K562 (cell line): ENCODE measurements around the gene SMIM3. TPM values are rescaled to one million over a fixed set of nuclear protein-coding genes. Genes with fewer than 3 reads are reported as not detected.

Source experiments
- ATAC-seq: fragments of 200-7000 bp; cut with Tn5 transposase; 3 replicates; pipeline ENCODE4 v1.9.1; 2020; ENCODE audit warnings: moderate library complexity
- BruUV-seq: library from RNA; stranded (reverse); fragments of 400-500 nt; replicated peaks from 2 replicates; lab custom pipeline; 2021; lab: Mats Ljungman, UMichigan
- CTCF ChIA-PET: fragments of 300-600 bp; formaldehyde crosslinking; extraction: SDS; loops from one replicate; lab custom pipeline; 2021; ENCODE audit warnings: low intra/inter-chr PET ratio; lab: Yijun Ruan, JAX
- POLR2A ChIA-PET: fragments of 300-600, 350-650 bp; sonication (Branson Sonifier 250); formaldehyde crosslinking; extraction: SDS; loops from one replicate; lab custom pipeline; 2021; ENCODE audit warnings: antibody characterized with exemption, inconsistent platforms; lab: Yijun Ruan, JAX
- DNase-seq, 4 experiments: peaks; one replicate each; pipeline versions ENCODE4 v3.0.0 to v3.0.0-alpha.2; 2011 to 2018; ENCODE audit warnings: low spot score in 3 of 4, mixed read lengths in 3 of 4; ENCODE audit errors: extremely low read depth in 1 of 4
- FAIRE-seq: peaks from 2 replicates; lab custom pipeline; 2011; peaks lifted over from hg19 to GRCh38; lab: Jason Lieb, UNC
- H2AFZ ChIP-seq: 2 replicates; pipeline ENCODE4 v1.6.0; 2011; ENCODE audit warnings: low read depth, low read length, control low read depth, inconsistent platforms
- H3K27ac ChIP-seq: fragments of 200-600 bp; 3 replicates; pipeline ENCODE4 v1.8.0; 2011; ENCODE audit warnings: low read depth, mild to moderate bottlenecking, control low read depth, inconsistent platforms, low read length, moderate library complexity, mixed read lengths; ENCODE audit errors: extremely low read depth
- H3K27me3 ChIP-seq, 2 experiments: fragments of 300-600 bp in 1 of 2; 2 replicates in 1 of 2; 3 replicates in 1 of 2; pipeline versions ENCODE4 v1.6.0 to v1.8.0; 2011; ENCODE audit warnings: inconsistent platforms in 2 of 2, low read length in 2 of 2, mild to moderate bottlenecking in 1 of 2, mixed read lengths in 1 of 2, moderate library complexity in 1 of 2; ENCODE audit not compliant: control insufficient read depth in 2 of 2, insufficient read depth in 2 of 2
- H3K36me3 ChIP-seq: fragments of 300-600 bp; 3 replicates; pipeline ENCODE4 v1.8.0; 2011; ENCODE audit warnings: mild to moderate bottlenecking, low read length, inconsistent platforms; ENCODE audit not compliant: control insufficient read depth, insufficient read depth
- H3K4me1 ChIP-seq, 2 experiments: fragments of 200-600 bp in 1 of 2; replicated peaks in 1 of 2; 2 replicates in 1 of 2; 3 replicates in 1 of 2; pipeline versions ENCODE4 v1.5.1 to v1.8.0; 2011; ENCODE audit warnings: inconsistent platforms in 2 of 2, low read length in 2 of 2, mild to moderate bottlenecking in 1 of 2, mixed read lengths in 1 of 2, moderate library complexity in 1 of 2; ENCODE audit not compliant: control insufficient read depth in 2 of 2, insufficient read depth in 2 of 2
- H3K4me2 ChIP-seq: 2 replicates; pipeline ENCODE4 v1.6.1; 2011; ENCODE audit warnings: low read length, control low read depth, inconsistent platforms, mixed read lengths; ENCODE audit not compliant: insufficient read depth
- H3K4me3 ChIP-seq: fragments of 200-600 bp; sonication (generic), shearing (Covaris generic); 2 replicates; pipeline ENCODE4 v1.5.1; 2016; ENCODE audit warnings: control low read depth, inconsistent platforms
- H3K79me2 ChIP-seq: fragments of 200-600 bp; 3 replicates; pipeline ENCODE4 v1.8.0; 2011; ENCODE audit warnings: low read length, inconsistent platforms; ENCODE audit not compliant: control insufficient read depth, insufficient read depth
- H3K9ac ChIP-seq, 2 experiments: 2 replicates each; pipeline versions ENCODE4 v1.6.0 to v1.6.1; 2011; ENCODE audit warnings: low read depth in 2 of 2, low read length in 2 of 2, control low read depth in 1 of 2, inconsistent platforms in 1 of 2, mild to moderate bottlenecking in 1 of 2, mixed read lengths in 1 of 2; ENCODE audit not compliant: insufficient read depth in 1 of 2
- H3K9me1 ChIP-seq: one replicate; pipeline ENCODE4 v1.6.0; 2011; ENCODE audit warnings: inconsistent platforms, mild to moderate bottlenecking, low read length, moderate library complexity; ENCODE audit not compliant: control insufficient read depth, insufficient read depth
- H3K9me3 ChIP-seq: replicated peaks from 2 replicates; pipeline ENCODE4 v1.5.1; 2011; ENCODE audit warnings: low read depth, low read length, inconsistent platforms; ENCODE audit not compliant: control insufficient read depth, insufficient read depth
- H4K20me1 ChIP-seq: replicated peaks from 2 replicates; pipeline ENCODE4 v1.6.1; 2011; ENCODE audit warnings: low read length, inconsistent platforms, mixed read lengths; ENCODE audit not compliant: control insufficient read depth, insufficient read depth
- ARID4B ChIP-seq: sonication (generic); formaldehyde crosslinking; IDR thresholded peaks from 2 replicates; pipeline ENCODE4 v1.8.0; 2022; ENCODE audit warnings: mild to moderate bottlenecking, missing genetic modification reagents
- CREB5 ChIP-seq: fragments of 250-450 bp; sonication (Bioruptor Pico); IDR thresholded peaks from 2 replicates; pipeline ENCODE4 v1.5.0; 2020; ENCODE audit warnings: mild to moderate bottlenecking
- KDM1A ChIP-seq, 2 experiments: fragments of 450-650 bp; IDR thresholded peaks; 2 replicates each; pipeline ENCODE4 v1.6.1; 2016; ENCODE audit warnings: mild to moderate bottlenecking in 2 of 2
- L3MBTL2 ChIP-seq: fragments of 450-650 bp; IDR thresholded peaks from 2 replicates; pipeline ENCODE4 v1.6.1; 2016; ENCODE audit warnings: mild to moderate bottlenecking, moderate library complexity
- NR4A1 ChIP-seq, 2 experiments: fragments of 250-450 bp in 1 of 2; fragments of 450-650 bp in 1 of 2; sonication (Bioruptor Pico) in 1 of 2; IDR thresholded peaks; 2 replicates each; pipeline versions ENCODE4 v1.4.0 to v1.6.1; 2016 to 2020; ENCODE audit warnings: mild to moderate bottlenecking in 2 of 2, missing compliant biosample characterization in 1 of 2, missing genetic modification characterization in 1 of 2, moderate library complexity in 1 of 2
- PTRF ChIP-seq: fragments of 450-650 bp; IDR thresholded peaks from 2 replicates; pipeline ENCODE4 v1.6.1; 2016; ENCODE audit warnings: mild to moderate bottlenecking, missing genetic modification characterization, missing compliant biosample characterization
- SMARCA5 ChIP-seq: fragments of 450-650 bp; IDR thresholded peaks from 2 replicates; pipeline ENCODE4 v1.6.1; 2016
- TCF3 ChIP-seq: sonication (generic); formaldehyde crosslinking; IDR thresholded peaks from 2 replicates; pipeline ENCODE4 v1.4.0; 2020; ENCODE audit warnings: mild to moderate bottlenecking, missing genetic modification reagents
- ZNF584 ChIP-seq: fragments of 200-800 bp; sonication (Bioruptor generic); IDR thresholded peaks from 2 replicates; pipeline ENCODE4 v1.6.1; 2016; ENCODE audit warnings: low read depth, mild to moderate bottlenecking, missing genetic modification characterization, missing compliant biosample characterization
- WGBS: fragments of 100-300 bp; shearing (Covaris generic); methylation state at CpG from one replicate; pipeline ENCODE4 v1.1.6; 2016; ENCODE audit warnings: low coverage, mixed read lengths; ENCODE audit not compliant: insufficient coverage; ENCODE audit errors: missing lambda C conversion rate; 5-methylcytosine and 5-hydroxymethylcytosine counted together
- in situ Hi-C: fragments of 300-500 bp; cut with MboI; formaldehyde crosslinking; loops from 4 replicates; pipeline ENCODE4 v1.15.0; 2018; ENCODE audit warnings: inconsistent platforms, mixed read lengths
- intact Hi-C: fragments of 100-400 bp; cut with micrococcal nuclease; formaldehyde crosslinking; loops from 2 replicates; pipeline ENCODE4 v1.14.2; 2022
- polyA plus RNA-seq, 8 experiments: library from polyadenylated mRNA; depleted of rRNA in 4 of 8; stranded (reverse) in 5 of 8; unstranded in 3 of 8; fragments of >200 nt; fragmentation: Nextera tagmentation in 2 of 8; fragmentation: Illumina TruSeq in 1 of 8; extraction: Ambion mirVana in 2 of 8; extraction: Trizol in 1 of 8; gene quantifications; 2 replicates each; pipeline versions ENCODE4 v1.2.1 to v1.2.3, GENCODE V29; 2011 to 2014; ENCODE audit warnings: inconsistent platforms in 1 of 8, missing spikeins in 1 of 8
- total RNA-seq, 7 experiments: library from RNA; depleted of rRNA in 6 of 7; stranded (reverse); fragments of >200 nt in 6 of 7; fragmentation: Illumina TruSeq in 2 of 7; extraction: Trizol in 2 of 7; gene quantifications; 2 replicates each; pipeline versions ENCODE4 v1.2.1 to v1.2.3, GENCODE V29; 2011 to 2021; ENCODE audit warnings: low replicate concordance in 1 of 7
- TF ChIP-seq, protein P1 (sequence below): sonication (generic); formaldehyde crosslinking; IDR thresholded peaks from 2 replicates; pipeline ENCODE4 v1.4.0; 2020; ENCODE audit warnings: mild to moderate bottlenecking, missing genetic modification reagents

SMIM3 gene
- total and polyA plus RNA-seq, 9 of the 15 experiments (the other 6 are each of a cell fraction or from before 2014, with no cell fraction given) = 4.1 to 27.7 (median 13.6) TPM

DNA sequence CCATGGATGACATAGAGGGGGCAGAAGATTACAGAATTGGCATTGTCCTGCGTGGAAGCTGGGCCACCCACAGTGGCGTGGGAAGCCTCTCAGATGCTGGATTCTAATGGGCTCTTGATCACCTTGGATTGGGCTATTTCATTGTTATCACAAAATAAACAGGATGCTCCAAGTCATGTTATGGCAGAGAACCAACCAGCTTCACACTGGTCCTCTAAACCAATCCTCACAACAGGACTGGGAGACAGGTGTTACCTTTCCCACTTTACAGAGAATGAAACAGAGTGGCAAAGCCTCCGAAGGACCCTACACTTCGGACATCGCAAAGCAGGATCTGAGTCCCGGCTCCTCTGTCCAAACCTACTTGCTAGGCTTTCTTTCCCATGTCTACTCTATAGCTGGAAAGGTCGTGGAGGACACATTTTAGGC is 455 bp upstream of the SMIM3 start (continued):
- no peak for TF ChIP-seq NR4A1 (CRISPR knock-in tag; IDR thresholded peaks at IDR 0.05)
- 0 out of 2 replicates have a peak, but pooled peaks have one; percentile 11 for TF ChIP-seq NR4A1 (tag; IDR thresholded peaks at IDR 0.05)

- no TSS peak for BruUV-seq
- Histone ChIP-seq H3K27ac (no peak overlapping the region), H3K4me3 (peak overlapping the region; percentile 72), H3K4me2 (peak overlapping the region; percentile 86; the same call in 1 of the 2 replicates), H3K36me3 (no peaks in the 10 kb centered on the region), H3K79me2 (peaks cover 9% of the 10 kb centered on the region; the same call in 1 of the 3 replicates), H3K9me3 (no peaks in the 10 kb centered on the region), H4K20me1 (no peaks in the 10 kb centered on the region), H3K9ac (peak overlapping the region in 1 of 2 experiments; percentile 90; a peak in 2 of 4 replicates), H3K27me3 (no peaks in the 10 kb centered on the region), H3K9me1 (no peaks in the 10 kb centered on the region), H3K4me1 (peaks cover 21 to 24% of the 10 kb centered on the region in 2 experiments), H2AFZ (peak overlapping the region; percentile 99; the same call in 1 of the 2 replicates)
- no peak for DNase-seq
- in situ Hi-C loops = no loop called here
- 37% methylated on average over 13 of the region's 13 CpGs for WGBS
- ATAC-seq = no peak
- ChIA-PET POLR2A (interaction anchor here (0.7 to 1.2 kb wide), 2 partner anchors 60 to 792 kb away, joined by 3 read pairs; no protein-coding TSS in a partner anchor), CTCF (interaction anchor here (0.7 kb wide), 1 partner anchor 217 kb away, joined by 3 read pairs; no protein-coding TSS in a partner anchor)
- no peak for FAIRE-seq
- intact Hi-C loops = loop anchor here (1.0 to 10.0 kb wide), 5 partner anchors 17 to 325 kb away; partner anchors contain the start of gene RBM22
- TF ChIP-seq CREB5 (no peak), ARID4B (CRISPR knock-in tag) (no peak), ZNF584 (no peak), SMARCA5 (no peak), PTRF (tag) (no peak), KDM1A (IDR thresholded peaks at IDR 0.05) (no peak), TCF3 (CRISPR knock-in tag) (0 out of 2 replicates have a peak, but pooled peaks have one; percentile 15), L3MBTL2 (peak; percentile 16; the same call in 1 of the 2 replicates)
- TF ChIP-seq, protein P1, sequence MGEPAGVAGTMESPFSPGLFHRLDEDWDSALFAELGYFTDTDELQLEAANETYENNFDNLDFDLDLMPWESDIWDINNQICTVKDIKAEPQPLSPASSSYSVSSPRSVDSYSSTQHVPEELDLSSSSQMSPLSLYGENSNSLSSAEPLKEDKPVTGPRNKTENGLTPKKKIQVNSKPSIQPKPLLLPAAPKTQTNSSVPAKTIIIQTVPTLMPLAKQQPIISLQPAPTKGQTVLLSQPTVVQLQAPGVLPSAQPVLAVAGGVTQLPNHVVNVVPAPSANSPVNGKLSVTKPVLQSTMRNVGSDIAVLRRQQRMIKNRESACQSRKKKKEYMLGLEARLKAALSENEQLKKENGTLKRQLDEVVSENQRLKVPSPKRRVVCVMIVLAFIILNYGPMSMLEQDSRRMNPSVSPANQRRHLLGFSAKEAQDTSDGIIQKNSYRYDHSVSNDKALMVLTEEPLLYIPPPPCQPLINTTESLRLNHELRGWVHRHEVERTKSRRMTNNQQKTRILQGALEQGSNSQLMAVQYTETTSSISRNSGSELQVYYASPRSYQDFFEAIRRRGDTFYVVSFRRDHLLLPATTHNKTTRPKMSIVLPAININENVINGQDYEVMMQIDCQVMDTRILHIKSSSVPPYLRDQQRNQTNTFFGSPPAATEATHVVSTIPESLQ = no peak
Observed at GRCh38 chr5:150779397-150780186, 1.0 kb downstream of the SMIM3 start.
